Tongue (tissue), 2 donors: ENCODE measurements around the gene EVA1C. TPM values are rescaled to one million over a fixed set of nuclear protein-coding genes. Genes with fewer than 3 reads are reported as not detected.

Experiments used
- small RNA-seq: library from RNA; depleted of rRNA; stranded (forward); fragments of <200 nt; gene quantifications from one replicate; pipeline ENCODE3, GENCODE V24; 2014; ENCODE audit warnings: low replicate concordance
- total RNA-seq: library from RNA; depleted of rRNA; stranded (reverse); fragments of >200 nt; gene quantifications from one replicate; pipeline ENCODE4 v1.2.3, GENCODE V29; 2014

EVA1C gene
- total RNA-seq, 1 donor from 2014 or later = 8.8 TPM

Small RNAs within 50 kb of the gene (small RNA-seq; reads per million reads assigned to genes)
- gene RF00438 = not detected
- gene RNA5SP490 = 0.08 reads per million
- gene SNORA80A = 14.0 reads per million, percentile 94 among the genes with 10 or more reads in this experiment

Other genes starting within 250 kb of the EVA1C start
- 7.2 TPM for gene MIS18A, start 133.7 kb upstream of the EVA1C start, total RNA-seq
- gene MRAP, start 113.9 kb upstream of the EVA1C start, total RNA-seq = not detected
- 25.0 TPM for gene URB1, start 19.7 kb upstream of the EVA1C start, total RNA-seq
- 1.4 TPM for gene TCP10L, start 172.8 kb downstream of the EVA1C start, total RNA-seq
- 30.2 TPM for gene CFAP298, start 199.7 kb downstream of the EVA1C start, total RNA-seq